Lower leg skin (tissue), 3 donors: ENCODE data around the gene NAPSA.

ENCODE experiments used
- CTCF ChIP-seq, 3 donors: fragments of 450-650 bp; IDR thresholded peaks; one replicate each; pipeline ENCODE4 v1.5.1; 2016; ENCODE audit warnings: antibody characterized with exemption in 3 of 3, mild to moderate bottlenecking in 3 of 3, moderate library complexity in 2 of 3
- POLR2A ChIP-seq, 2 donors: fragments of 450-650 bp; IDR thresholded peaks; one replicate each; pipeline ENCODE4 v1.6.1; 2016 to 2017; ENCODE audit warnings: antibody characterized with exemption in 2 of 2, mild to moderate bottlenecking in 1 of 2, moderate library complexity in 1 of 2

GRCh38 chr19:50318438-50318837, 47.0 kb downstream of the NAPSA start:
- TF ChIP-seq CTCF (IDR thresholded peaks at IDR 0.05): no peak
- no peak for TF ChIP-seq POLR2A (IDR thresholded peaks at IDR 0.05)
